Nephron (organoid): Measurements from ENCODE around the gene NEGR1.

Experiments
- H3K27ac Mint-ChIP-seq, 3 experiments: 2 replicates each; pipeline ENCODE4 v1.8.0; 2020; ENCODE audit warnings: mixed read lengths in 3 of 3, mild to moderate bottlenecking in 2 of 3, moderate library complexity in 1 of 3
- H3K27me3 Mint-ChIP-seq: 2 replicates; pipeline ENCODE4 v1.8.0; 2021; ENCODE audit warnings: low read depth, mild to moderate bottlenecking, moderate library complexity, mixed read lengths
- H3K36me3 Mint-ChIP-seq: 2 replicates; pipeline ENCODE4 v1.8.0; 2020; ENCODE audit warnings: low read depth, mixed read lengths
- H3K4me1 Mint-ChIP-seq: 2 replicates; pipeline ENCODE4 v1.8.0; 2020; ENCODE audit warnings: mixed read lengths
- H3K4me3 Mint-ChIP-seq, 3 experiments: 2 replicates each; pipeline ENCODE4 v1.8.0; 2020; ENCODE audit warnings: mild to moderate bottlenecking in 3 of 3, mixed read lengths in 3 of 3, moderate library complexity in 2 of 3
- H3K9me3 Mint-ChIP-seq: 2 replicates; pipeline ENCODE4 v1.8.0; 2020; ENCODE audit warnings: mixed read lengths
- TF ChIP-seq, protein P1 (sequence below), 3 experiments: fragments of 200-600 bp; sonication (generic); IDR thresholded peaks; one replicate each; pipeline ENCODE4 v1.5.0; 2021; ENCODE audit warnings: antibody characterized with exemption in 3 of 3; ENCODE audit not compliant: unreplicated experiment in 3 of 3

NEGR1 gene

DNA sequence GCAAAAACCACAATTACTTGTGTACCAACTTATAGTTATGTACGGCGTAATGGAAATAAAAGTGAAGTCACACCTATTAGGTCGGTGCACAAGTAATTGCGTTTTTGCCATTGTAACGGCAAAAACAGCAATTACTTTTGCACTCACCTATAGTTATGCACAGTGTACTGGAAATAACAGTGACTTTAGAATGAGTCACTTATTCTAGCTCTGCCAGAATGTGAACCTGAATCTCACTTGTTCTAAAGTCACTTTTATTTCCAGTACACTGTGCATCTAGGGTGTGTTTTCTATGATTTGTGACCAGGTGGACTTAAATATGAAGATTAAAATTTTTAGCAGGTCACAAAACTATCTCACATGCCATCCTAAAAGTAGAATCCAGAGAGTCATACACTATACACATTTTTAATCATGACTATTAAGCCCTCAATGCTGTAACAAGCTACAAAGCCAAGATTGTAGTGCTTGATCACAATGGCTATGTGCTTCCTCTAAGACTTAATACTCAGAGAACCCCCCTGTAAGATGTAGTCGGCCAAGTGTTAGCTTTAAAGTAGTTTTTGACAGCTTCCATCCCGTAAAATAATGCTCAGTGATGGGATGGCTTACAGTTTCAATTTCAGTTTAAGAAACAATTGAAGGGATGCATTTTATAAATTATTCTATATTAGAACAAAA lies 218.8 kb downstream of the NEGR1 start:
- Mint-ChIP-seq H3K9me3 (no peaks in the 10 kb centered on the region), H3K36me3 (no peaks in the 10 kb centered on the region), H3K27ac (no peak overlapping the region), H3K27me3 (no peaks in the 10 kb centered on the region), H3K4me1 (no peaks in the 10 kb centered on the region), H3K4me3 (no peak overlapping the region)
- TF ChIP-seq, protein P1, sequence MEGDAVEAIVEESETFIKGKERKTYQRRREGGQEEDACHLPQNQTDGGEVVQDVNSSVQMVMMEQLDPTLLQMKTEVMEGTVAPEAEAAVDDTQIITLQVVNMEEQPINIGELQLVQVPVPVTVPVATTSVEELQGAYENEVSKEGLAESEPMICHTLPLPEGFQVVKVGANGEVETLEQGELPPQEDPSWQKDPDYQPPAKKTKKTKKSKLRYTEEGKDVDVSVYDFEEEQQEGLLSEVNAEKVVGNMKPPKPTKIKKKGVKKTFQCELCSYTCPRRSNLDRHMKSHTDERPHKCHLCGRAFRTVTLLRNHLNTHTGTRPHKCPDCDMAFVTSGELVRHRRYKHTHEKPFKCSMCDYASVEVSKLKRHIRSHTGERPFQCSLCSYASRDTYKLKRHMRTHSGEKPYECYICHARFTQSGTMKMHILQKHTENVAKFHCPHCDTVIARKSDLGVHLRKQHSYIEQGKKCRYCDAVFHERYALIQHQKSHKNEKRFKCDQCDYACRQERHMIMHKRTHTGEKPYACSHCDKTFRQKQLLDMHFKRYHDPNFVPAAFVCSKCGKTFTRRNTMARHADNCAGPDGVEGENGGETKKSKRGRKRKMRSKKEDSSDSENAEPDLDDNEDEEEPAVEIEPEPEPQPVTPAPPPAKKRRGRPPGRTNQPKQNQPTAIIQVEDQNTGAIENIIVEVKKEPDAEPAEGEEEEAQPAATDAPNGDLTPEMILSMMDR (IDR thresholded peaks at IDR 0.05; ENCODE audit: unreplicated experiment in 3 of 3): no peak

GRCh38 chr1:72062584-72062983 lies 219.8 kb downstream of the NEGR1 start:
- no peaks in the 10 kb centered on the region for H3K27me3 Mint-ChIP-seq
- H3K27ac Mint-ChIP-seq: no peak overlapping the region
- H3K4me3 Mint-ChIP-seq: no peak overlapping the region
- no peaks in the 10 kb centered on the region for H3K9me3 Mint-ChIP-seq
- H3K4me1 Mint-ChIP-seq: no peaks in the 10 kb centered on the region
- TF ChIP-seq, protein P1 (IDR thresholded peaks at IDR 0.05; ENCODE audit: unreplicated experiment in 3 of 3): no peak
- no peaks in the 10 kb centered on the region for H3K36me3 Mint-ChIP-seq

DNA sequence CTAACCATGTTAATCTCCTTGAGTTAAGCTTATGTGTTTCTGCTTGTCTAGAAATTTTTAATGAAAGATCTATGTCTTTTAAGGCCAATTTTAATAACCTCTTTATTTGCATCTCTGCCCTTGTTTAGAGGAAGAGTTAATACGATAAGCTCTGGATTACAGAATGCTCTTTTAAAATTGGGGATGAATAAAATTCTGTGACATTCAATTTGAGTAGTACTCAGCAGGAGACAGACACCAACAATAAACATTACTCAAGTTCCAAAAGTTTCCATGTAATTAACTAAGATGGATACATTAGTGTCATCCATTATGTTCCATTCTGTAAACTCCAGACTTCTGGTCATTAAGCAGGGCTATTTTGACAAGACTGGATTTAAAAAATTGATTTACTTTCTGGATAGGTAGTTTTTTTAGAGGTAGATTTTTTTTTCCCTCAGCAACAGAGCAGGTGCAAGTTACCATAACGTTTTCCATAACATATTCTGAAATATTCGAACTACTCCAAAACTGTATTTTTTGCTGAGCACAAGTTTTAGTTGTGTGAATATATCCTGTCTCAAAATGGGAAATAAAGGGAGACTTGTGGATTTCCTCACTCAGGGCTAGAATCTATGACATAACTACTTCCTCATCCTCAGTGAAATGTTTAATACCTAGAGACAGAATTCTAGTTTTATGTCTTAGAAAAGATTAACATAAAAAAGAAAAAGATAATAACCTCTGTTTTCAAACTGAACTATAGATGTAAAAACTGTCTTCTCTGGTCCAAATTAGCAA lies 221.7 kb downstream of the NEGR1 start:
- Mint-ChIP-seq H3K27ac (no peak overlapping the region), H3K27me3 (no peaks in the 10 kb centered on the region), H3K4me1 (no peaks in the 10 kb centered on the region), H3K9me3 (no peaks in the 10 kb centered on the region), H3K36me3 (no peaks in the 10 kb centered on the region), H3K4me3 (no peak overlapping the region)
- TF ChIP-seq, protein P1 (IDR thresholded peaks at IDR 0.05; ENCODE audit: unreplicated experiment in 3 of 3): no peak

DNA sequence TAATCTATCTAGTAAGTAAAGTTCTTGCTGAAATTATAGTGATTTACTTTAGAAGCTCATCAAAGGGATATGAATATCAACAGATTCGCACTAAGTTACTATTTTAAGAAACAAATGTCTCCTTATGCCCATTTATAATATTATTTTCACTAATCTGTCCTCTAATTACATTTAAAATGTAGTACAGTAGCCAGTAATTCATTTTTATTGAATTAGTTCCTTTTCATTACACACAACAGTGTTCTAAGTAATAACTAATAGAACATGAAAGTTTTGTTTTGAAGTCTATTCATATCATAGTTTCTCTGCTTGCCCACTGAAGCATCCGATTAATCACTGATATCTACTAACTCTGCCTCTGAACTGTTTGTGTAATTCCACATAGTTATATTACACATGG lies 225.8 kb downstream of the NEGR1 start:
- H3K4me3 Mint-ChIP-seq: no peak overlapping the region
- no peaks in the 10 kb centered on the region for H3K27me3 Mint-ChIP-seq
- H3K9me3 Mint-ChIP-seq: no peaks in the 10 kb centered on the region
- TF ChIP-seq, protein P1 (IDR thresholded peaks at IDR 0.05; ENCODE audit: unreplicated experiment in 3 of 3): no peak
- no peaks in the 10 kb centered on the region for H3K4me1 Mint-ChIP-seq
- no peak overlapping the region for H3K27ac Mint-ChIP-seq
- no peaks in the 10 kb centered on the region for H3K36me3 Mint-ChIP-seq

DNA sequence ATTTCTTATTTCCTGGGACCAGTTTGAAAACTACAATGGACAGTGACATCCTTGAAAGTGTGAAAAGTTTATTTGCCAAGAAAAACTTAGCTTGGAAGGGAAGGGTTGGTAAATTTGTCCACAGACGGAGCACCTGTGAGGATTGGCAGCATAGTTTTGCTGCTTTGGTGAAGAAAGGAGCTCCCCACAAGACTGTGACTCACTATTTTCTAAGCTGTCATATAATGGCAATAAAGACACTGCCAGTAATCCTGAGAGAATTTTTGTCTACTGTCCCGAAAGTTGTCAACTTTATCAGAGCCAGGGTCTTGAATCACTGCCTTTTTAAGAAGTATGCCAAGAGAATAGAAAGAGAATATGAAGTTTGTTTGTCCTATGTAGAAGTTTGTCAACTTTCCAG lies 230.8 kb downstream of the NEGR1 start:
- H3K4me3 Mint-ChIP-seq: no peak overlapping the region
- H3K27me3 Mint-ChIP-seq: no peaks in the 10 kb centered on the region
- no peaks in the 10 kb centered on the region for H3K9me3 Mint-ChIP-seq
- no peaks in the 10 kb centered on the region for H3K36me3 Mint-ChIP-seq
- no peaks in the 10 kb centered on the region for H3K4me1 Mint-ChIP-seq
- TF ChIP-seq, protein P1 (IDR thresholded peaks at IDR 0.05; ENCODE audit: unreplicated experiment in 3 of 3): no peak
- no peak overlapping the region for H3K27ac Mint-ChIP-seq
